HG02885 (cell line): ENCODE measurements around the gene CNTN3.

Experiments
- ATAC-seq: cut with Tn5 transposase; IDR thresholded peaks from one replicate; pipeline ENCODE4 v1.9.1; 2021; ENCODE audit warnings: mild to moderate bottlenecking; ENCODE audit not compliant: unreplicated experiment, poor library complexity

The CNTN3 gene

DNA sequence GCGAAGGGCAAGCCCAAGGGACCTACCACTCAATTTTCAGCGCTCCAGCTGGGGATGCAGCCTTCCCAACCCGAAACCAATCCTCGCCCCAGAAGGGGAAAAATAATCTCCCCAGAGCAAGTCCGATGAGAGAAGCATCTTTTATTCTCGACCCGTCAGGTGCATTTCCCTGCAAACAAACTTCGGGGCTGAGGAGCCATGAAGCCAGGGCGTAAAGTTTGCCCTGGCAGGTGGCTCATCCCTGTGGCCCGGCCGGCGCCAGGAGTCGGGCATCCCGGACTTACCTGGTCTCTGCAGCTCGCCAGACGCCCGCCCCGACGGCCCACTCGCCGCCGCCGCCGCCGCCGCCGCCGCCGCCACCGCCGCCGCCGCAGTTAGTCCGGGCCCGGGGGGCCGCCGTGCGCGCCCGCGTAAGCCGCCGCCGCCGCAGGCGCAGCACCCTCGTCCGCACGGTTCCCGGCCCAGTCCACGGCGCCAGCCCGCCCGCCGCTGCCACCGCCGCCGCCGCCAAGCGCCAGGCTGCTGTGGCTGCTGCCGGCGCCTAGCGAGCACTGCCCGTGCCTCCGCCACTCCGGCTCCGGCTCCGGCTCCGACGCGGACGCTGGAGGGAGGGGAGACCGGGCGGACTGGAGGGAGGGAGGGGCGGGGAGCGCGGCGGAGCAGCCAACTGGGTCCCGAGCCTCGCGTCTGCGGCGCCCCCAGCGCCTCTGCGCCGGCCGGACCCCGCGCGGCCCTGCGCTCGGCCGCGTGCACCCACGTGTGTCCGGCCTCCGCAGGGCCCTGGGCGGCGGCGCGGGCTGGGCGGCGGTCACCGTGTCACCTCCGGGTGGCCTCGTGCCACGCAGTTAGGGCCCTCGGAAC lies at the start of gene CNTN3:
Gene CNTN3, minus strand, starts transcription at position 553 of the 861 bp plus-strand sequence. CDS start 93,547 bp downstream, outside the sequence.
- ATAC-seq = no peak

DNA sequence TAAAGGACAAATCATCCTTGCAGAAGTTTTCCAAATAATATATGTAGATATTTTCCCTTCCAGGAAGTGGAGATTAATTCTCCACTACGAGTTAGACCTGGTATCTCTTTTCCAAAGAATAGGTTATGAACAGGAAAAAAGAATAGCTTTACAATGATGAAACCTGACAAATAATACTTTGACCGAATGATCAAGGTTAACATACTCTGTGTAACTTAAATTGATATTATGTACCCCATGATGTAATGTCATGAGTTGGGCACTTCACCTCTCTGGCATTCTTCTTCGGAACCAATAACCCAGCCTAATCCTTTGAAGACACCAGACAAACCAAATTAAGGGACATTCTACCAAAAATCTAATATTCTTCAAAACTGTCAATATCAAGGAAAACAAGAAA lies 48.7 kb upstream of the CNTN3 start:
- no peak for ATAC-seq

DNA sequence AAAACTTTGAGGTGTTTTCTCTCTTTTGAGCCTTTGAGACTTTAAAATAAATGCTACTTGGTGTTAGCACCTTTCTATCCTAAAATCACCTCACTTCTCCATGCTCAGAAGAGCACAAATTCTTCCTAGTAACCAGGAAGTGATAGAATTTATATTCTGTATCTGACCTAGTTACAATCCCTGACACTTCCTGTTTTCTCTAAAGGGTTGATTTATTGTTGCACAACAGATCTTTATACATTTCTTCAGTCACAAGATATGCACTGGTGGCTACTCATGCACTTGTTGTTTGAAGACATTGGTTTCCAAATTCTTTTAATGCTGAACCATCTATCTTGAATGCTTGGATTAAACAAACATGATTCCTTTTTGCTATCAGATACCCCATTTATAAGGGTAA lies 47.2 kb upstream of the CNTN3 start:
- no peak for ATAC-seq

DNA sequence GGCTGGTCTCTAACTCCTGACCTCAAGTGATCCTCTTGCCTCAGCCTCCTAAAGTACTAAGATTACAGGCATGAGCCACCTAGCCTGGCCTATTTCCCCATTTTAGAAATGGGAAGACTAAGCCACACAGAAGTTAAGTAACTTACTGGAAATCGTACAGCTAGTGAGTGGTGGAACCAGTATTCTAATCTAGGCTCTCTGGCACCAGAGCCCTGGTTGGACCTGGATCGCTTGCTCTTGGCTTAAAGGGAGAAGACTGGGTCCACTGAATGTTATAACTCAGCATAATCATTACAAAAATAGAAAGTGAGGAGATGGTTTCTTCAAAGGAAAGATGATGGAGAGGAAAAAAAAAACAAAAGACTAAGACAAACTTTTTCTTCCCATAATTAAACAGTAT lies 37.4 kb upstream of the CNTN3 start:
- no peak for ATAC-seq

DNA sequence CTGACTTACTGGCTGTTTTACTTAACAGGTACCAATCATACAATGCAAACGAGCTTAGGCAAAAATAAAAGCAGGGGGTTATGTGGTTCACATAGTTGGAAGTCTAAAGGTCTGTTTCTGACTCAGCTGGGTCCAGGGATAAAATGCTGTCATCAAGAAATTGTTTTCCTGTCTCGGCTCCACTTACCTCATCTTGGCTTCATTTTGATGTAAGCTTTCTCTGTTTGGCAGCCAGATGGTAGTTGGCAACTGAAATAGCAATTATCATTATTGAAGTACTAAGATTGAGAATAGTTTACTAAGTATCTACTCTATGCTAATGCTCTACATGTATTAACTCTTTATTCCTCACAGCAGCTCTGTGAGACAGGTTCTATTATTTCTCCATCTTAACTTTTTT lies 36.8 kb upstream of the CNTN3 start:
- no peak for ATAC-seq

DNA sequence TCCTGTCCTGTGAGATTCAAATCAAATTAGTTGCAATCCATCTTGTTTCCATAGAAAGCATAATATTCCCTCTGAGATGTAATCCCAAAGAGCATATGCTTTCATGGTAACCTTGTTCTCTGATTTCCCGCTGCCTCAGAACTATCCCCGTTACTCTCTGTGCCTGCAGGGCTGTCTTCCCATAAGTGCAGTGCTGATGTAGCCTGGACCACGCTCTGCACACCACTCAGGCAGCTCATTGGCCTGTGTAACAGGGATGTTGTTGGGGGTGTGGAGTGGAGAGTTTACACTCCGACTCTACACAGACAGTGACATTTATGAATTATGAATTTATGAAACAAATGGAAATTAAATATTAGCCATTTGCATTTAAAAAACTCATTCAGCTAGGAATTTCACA lies 33.6 kb upstream of the CNTN3 start:
- no peak for ATAC-seq

DNA sequence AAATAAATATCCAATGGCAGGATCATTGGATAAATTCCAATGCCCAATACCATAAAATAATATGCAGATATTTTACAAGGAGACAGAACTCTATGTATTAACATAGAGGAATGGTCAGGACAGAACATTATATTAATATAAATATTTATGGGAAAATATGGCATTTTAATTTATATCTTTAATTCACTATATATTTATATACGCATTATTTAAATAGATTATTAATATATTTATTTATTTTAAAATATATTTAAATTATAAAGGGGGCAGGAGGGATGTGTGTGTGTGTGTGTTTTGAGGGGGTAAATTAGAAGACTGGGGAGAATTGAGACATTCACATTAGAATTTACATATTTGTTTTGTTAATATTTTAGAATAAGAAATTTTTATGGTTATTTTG lies 31.6 kb upstream of the CNTN3 start:
- no peak for ATAC-seq

DNA sequence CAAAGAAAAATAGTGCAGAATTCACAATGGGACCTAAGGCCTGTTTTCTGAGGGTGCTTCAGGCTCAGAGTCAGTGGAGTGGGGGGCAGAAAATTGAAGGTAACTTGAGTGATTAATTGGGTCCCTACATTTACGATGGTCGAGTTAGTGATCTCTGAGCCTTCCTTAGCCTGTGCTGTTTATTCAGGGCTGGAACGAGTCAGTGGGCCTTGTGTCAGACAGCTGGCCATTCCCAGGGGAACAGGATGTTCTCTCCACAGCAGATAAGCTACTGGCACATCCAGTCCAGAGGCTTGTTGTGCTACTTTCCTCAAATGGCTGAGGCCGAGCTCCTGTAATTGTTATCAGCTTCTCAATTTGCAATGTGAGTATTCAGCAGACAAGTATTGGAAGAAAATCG lies 29.2 kb upstream of the CNTN3 start:
- ATAC-seq = no peak

DNA sequence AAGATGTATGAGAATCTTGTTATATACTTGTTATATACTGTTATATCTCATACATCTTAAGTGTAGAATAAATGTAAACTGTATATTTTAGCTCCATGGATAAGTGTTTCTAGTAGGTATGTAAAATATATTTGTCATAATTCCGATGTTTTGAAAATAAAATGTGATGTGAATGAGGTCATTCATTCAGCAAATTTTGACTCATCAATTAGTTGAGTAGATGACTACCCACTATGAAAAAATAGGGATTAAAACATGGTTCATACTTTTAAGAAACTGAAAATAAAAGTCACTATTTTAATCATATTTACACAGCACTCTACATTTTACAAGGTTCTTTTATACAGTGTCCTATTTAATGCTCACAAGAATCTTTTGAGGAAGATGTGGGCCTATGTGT lies 28.4 kb upstream of the CNTN3 start:
- ATAC-seq = no peak

DNA sequence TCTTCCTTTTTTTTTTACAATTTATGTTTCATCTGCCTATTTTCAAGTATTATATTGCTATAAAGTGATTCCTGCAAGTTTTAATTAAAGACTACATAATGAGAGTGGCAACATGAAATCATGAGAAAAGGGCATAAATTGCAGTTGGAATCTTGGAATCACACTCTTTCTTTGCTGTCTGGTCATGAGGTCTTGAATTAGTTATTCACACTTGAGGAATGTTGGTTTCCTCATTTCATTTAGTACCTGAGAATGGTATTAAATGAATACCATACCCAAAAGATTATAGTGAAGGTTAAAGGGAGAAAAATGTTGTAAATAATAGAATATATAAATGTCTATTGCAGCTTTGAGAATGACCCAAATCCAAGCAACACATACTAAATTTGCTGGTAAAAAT lies 25.8 kb upstream of the CNTN3 start:
- no peak for ATAC-seq

DNA sequence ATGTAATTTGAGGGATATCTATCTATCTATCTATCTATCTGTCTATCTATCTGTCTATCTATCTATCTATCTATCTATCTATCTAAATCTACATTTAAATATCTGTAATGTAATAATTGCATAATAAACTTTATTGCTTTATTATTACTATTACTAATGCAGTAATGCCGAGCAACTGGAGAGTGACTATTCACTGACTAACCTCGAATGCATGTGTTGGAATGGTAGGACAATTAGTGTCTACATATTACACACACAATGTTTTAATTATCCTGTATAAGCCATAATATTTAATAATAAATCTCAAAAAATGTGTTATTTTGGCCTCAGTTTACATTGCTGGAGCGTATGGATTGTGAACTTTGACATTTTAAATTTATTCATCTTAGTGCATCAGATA lies 25.2 kb upstream of the CNTN3 start:
- ATAC-seq = no peak

- no peak for ATAC-seq
These were observed 22.5 kb upstream of the CNTN3 start for GRCh38 chr3:74636981-74637380.

- ATAC-seq = no peak
These were observed 18.6 kb upstream of the CNTN3 start for GRCh38 chr3:74633021-74633420.

GRCh38 chr3:74631351-74632140 lies 17.1 kb upstream of the CNTN3 start:
- ATAC-seq = no peak

DNA sequence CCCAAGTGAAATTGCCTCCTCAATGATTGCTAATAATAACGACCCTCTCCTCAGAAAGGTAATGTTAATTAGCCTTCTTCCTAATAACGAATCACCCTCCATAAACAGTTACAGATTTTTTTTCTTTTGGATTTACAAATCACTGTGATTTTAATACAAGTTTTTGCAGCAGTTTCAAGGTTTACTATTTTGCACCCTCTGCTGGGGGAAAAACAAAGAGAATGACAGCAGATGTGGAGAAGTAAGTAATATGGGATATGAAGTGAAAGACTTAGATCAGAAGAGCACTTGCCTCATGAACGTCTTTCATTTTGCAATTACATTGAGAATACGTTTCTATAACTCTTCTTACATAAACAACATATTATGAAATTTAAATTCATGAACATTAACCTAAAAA lies 16.1 kb upstream of the CNTN3 start:
- no peak for ATAC-seq

DNA sequence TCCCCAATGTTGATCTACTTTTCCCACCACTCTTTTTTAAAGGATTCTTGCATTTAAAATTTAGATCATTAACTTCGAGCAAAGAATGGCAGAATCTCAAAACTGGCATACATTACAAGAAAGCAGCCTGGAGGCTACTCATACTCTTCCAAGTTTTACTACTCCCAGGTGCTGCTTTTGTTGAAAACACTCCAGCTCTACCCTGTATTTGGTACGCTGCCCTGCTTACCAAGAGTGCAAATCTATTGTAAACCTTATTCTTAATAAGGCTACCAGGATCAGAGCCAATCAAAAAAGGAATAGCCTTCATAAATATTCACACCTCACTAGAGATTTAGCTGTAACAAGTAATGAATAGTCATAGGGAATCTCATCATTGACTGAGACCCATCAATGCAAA lies 11.6 kb upstream of the CNTN3 start:
- no peak for ATAC-seq

DNA sequence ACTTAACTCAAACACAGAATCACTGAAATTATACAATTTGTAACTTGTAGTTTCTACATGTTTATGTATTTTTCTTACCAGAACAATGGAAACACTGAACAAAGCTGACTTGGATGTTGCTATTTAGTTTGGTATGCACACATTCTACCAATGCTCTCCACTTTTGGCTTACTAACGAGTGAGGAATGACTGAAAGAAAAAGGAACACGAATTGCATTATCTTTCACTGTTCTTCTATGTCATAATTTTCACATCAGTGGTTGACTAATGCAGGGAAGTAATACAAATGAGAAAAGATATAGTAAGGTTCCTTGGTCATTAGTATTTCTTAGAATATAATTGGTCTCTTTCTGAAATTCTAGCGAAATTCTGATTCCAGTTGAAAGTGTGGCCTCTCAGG lies 9.8 kb upstream of the CNTN3 start:
- ATAC-seq = no peak

GRCh38 chr3:74623261-74623836 lies 8.9 kb upstream of the CNTN3 start:
- ATAC-seq = no peak

DNA sequence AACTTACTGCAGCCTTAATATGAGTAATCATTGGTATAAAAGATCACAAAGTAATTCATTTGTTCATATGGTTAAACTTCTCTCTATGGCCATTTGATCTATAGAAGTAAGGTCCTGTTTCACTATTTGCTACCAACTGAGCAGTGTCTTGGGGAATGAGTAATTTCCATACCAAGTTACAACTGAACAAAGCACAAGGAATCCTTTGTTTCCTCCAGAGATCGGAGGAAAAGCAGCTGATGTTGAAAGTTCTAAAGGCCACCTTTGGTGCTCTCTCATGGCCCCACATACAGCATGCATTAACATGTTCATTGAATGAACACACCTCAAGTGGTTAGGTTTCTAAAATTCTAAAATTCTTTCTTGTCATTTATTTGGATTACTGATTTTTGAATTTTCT lies 7.1 kb upstream of the CNTN3 start:
- ATAC-seq = no peak

- ATAC-seq = no peak
These were observed 3.3 kb upstream of the CNTN3 start for GRCh38 chr3:74617776-74618175.

GRCh38 chr3:74613521-74614106 lies 845 bp downstream of the CNTN3 start:
- ATAC-seq = no peak
